ENCODE data around the gene CD177.
"Not testable (repeated sequence)": the region's sequence is repeated elsewhere in the genome, so short reads cannot be mapped to it uniquely, and the experiment has no call there.

CD177 gene

DNA sequence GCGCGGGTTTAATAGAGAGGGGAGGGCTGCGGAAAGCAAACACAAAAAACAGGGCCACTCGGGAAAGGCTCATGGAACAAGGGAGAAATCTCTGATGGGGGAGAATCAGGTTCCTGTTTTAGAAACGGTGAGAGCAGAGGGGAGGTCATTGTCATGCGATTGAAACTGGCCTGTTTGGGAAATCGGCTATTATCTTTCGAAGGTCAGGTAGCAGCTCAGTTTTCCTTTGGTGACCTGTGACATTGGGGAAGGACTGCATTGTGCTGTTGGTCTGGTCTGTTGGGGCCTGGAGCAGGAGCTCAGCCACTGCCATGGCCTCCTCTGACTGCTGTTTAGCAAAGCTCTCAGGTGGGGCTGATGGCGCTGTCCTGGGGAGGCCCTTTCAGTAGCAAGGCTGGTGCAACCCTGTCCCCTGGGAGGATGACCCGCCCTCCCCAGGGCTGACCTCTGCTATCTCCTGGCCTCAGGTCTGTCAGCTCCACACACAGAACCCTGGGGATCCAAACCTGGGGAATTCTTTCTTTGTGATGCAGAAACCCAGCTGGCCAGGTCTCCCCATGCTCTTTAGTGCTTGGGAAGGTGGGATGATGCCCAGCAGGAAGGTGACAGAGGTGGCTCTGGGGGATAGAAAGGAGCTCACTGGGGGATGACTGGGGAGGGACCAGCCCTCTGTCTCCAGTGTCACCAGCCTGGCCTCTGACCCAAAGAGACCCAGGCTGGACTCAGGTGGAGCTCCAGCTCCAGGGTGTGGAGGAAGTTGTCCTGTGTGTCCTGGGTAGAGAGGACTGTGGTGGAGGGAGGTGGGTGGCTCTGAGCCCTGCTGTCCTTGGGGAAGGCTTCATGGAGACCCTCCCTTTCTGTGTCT lies 21.2 kb upstream of the CD177 start:
- Histone ChIP-seq H3K36me3 (ENCODE audit: insufficient read depth, low read length) (no peaks in the 10 kb centered on the region), H3K27ac (ENCODE audit: low read depth, low read length) (no peak overlapping the region), H2AFZ (ENCODE audit: low read length, unreplicated experiment) (no peak overlapping the region), H3K27me3 (ENCODE audit: insufficient read depth, low read length) (peaks cover 3% of the 10 kb centered on the region; the same call in 1 of the 2 replicates), H3K79me2 (ENCODE audit: control insufficient read depth, insufficient read depth, low read length, unreplicated experiment) (no peaks in the 10 kb centered on the region), H3K4me1 (ENCODE audit: control insufficient read depth, insufficient read depth, low read length, unreplicated experiment) (no peaks in the 10 kb centered on the region), H3K4me3 (ENCODE audit: low read depth, low read length) (no peak overlapping the region)

DNA sequence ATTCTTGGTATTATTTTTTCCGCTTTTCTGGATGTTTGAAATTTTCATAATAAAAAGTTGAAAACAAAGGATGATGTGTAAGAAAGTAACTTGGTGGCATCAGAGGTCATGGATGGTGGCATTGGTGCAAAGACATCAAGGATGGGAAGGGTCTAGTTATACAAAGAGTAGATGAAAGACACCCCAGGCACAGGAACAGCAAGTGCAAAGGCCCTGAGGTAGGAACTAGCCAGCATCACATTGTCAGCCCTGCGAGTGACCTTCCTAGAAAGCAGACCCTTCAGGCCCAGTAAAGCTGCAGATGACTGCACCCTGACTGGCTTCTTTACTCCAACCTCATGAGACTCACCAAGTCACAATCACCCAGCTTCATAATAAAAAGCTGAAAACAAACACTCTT lies 17.0 kb upstream of the CD177 start:
- H3K79me2 ChIP-seq (ENCODE audit: control insufficient read depth, insufficient read depth, low read length, unreplicated experiment); H3K4me3 ChIP-seq (ENCODE audit: low read depth, low read length); H3K36me3 ChIP-seq (ENCODE audit: insufficient read depth, low read length); H3K4me1 ChIP-seq (ENCODE audit: control insufficient read depth, insufficient read depth, low read length, unreplicated experiment); H2AFZ ChIP-seq (ENCODE audit: low read length, unreplicated experiment); H3K27ac ChIP-seq (ENCODE audit: low read depth, low read length): not testable (repeated sequence)
- H3K27me3 ChIP-seq (ENCODE audit: insufficient read depth, low read length) = peaks cover 29% of the 10 kb centered on the region

DNA sequence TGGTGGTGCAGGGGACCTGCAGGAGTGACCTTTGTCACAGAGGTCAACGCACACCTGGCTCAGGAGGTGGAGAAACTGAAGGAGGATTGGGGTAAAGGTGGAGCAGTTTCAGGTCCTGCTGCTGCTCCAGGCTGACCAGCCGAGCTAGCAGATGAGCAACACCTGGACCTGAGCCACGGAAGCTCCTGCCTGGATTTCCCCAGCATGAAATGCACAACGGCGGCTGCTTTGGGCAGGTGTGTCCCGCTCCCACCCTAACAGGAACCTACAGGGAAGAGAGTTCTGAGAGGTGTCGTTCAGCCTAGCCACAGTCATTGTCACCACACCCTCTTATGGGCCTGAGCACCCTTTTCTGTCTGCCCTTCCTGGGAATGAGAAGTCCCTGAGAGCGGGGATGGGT lies 15.7 kb upstream of the CD177 start:
- H3K27me3 ChIP-seq (ENCODE audit: insufficient read depth, low read length) = peaks cover 31% of the 10 kb centered on the region
- H3K4me1 ChIP-seq (ENCODE audit: control insufficient read depth, insufficient read depth, low read length, unreplicated experiment) = no peaks in the 10 kb centered on the region
- no peak overlapping the region for H2AFZ ChIP-seq (ENCODE audit: low read length, unreplicated experiment)
- no peaks in the 10 kb centered on the region for H3K36me3 ChIP-seq (ENCODE audit: insufficient read depth, low read length)
- no peaks in the 10 kb centered on the region for H3K79me2 ChIP-seq (ENCODE audit: control insufficient read depth, insufficient read depth, low read length, unreplicated experiment)
- no peak overlapping the region for H3K27ac ChIP-seq (ENCODE audit: low read depth, low read length)
- no peak overlapping the region for H3K4me3 ChIP-seq (ENCODE audit: low read depth, low read length)

GRCh38 chr19:43338530-43338929 lies 15.0 kb upstream of the CD177 start:
- no peaks in the 10 kb centered on the region for H3K79me2 ChIP-seq (ENCODE audit: control insufficient read depth, insufficient read depth, low read length, unreplicated experiment)
- no peak overlapping the region for H2AFZ ChIP-seq (ENCODE audit: low read length, unreplicated experiment)
- peaks cover 36% of the 10 kb centered on the region for H3K27me3 ChIP-seq (ENCODE audit: insufficient read depth, low read length)
- H3K36me3 ChIP-seq (ENCODE audit: insufficient read depth, low read length) = no peaks in the 10 kb centered on the region
- H3K27ac ChIP-seq (ENCODE audit: low read depth, low read length) = no peak overlapping the region
- no peak overlapping the region for H3K4me3 ChIP-seq (ENCODE audit: low read depth, low read length)
- no peaks in the 10 kb centered on the region for H3K4me1 ChIP-seq (ENCODE audit: control insufficient read depth, insufficient read depth, low read length, unreplicated experiment)

- not testable (repeated sequence) for H2AFZ ChIP-seq (ENCODE audit: low read length, unreplicated experiment); H3K4me3 ChIP-seq (ENCODE audit: low read depth, low read length); H3K4me1 ChIP-seq (ENCODE audit: control insufficient read depth, insufficient read depth, low read length, unreplicated experiment); H3K79me2 ChIP-seq (ENCODE audit: control insufficient read depth, insufficient read depth, low read length, unreplicated experiment); H3K36me3 ChIP-seq (ENCODE audit: insufficient read depth, low read length); H3K27ac ChIP-seq (ENCODE audit: low read depth, low read length)
- peaks cover 36% of the 10 kb centered on the region for H3K27me3 ChIP-seq (ENCODE audit: insufficient read depth, low read length)
Measured at GRCh38 chr19:43339243-43339930, 14.1 kb upstream of the CD177 start.

DNA sequence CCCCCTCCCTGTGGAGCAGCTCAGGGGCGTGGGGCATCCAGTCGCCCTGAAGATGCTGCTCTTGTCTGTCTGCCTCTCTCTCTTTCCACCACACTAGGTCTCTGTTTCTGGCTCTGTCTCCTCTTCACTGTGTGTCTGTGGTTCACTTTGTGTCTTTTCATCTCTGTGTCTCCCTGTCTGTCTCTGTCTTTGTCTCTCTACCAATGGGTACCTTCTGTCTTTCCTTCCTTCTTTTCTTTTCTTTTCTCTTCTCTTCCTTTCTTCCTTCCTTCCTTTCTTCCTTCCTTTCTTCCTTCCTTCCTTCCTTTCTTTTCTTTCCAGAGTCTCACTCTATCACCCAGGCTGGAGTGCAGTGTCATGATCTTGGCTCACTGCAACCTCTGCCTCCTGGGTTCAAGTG lies 13.4 kb upstream of the CD177 start:
- not testable (repeated sequence) for H2AFZ ChIP-seq (ENCODE audit: low read length, unreplicated experiment); H3K4me3 ChIP-seq (ENCODE audit: low read depth, low read length); H3K27ac ChIP-seq (ENCODE audit: low read depth, low read length); H3K36me3 ChIP-seq (ENCODE audit: insufficient read depth, low read length); H3K79me2 ChIP-seq (ENCODE audit: control insufficient read depth, insufficient read depth, low read length, unreplicated experiment); H3K4me1 ChIP-seq (ENCODE audit: control insufficient read depth, insufficient read depth, low read length, unreplicated experiment)
- peaks cover 36% of the 10 kb centered on the region for H3K27me3 ChIP-seq (ENCODE audit: insufficient read depth, low read length)

DNA sequence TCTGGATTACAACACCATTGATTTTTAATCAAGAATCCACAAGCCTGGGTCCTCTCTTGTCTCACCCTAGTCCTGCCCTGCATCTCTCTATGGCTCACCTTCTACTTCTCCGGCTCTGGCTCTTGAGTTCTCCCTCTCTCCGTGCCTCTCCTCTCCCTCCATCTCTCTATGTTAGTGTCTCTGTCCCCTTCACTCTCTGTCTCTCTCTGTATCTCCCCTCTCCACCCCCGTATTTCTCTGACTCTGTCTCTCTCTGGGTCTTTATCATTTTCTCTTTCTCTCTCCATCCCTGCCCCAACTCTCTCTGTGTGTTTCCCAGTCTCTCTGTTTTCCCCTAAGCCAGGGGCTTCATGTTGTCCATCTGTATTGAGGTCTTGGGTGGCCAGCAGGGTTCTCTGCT lies 12.4 kb upstream of the CD177 start:
- H3K36me3 ChIP-seq (ENCODE audit: insufficient read depth, low read length); H3K4me3 ChIP-seq (ENCODE audit: low read depth, low read length); H2AFZ ChIP-seq (ENCODE audit: low read length, unreplicated experiment); H3K27ac ChIP-seq (ENCODE audit: low read depth, low read length); H3K79me2 ChIP-seq (ENCODE audit: control insufficient read depth, insufficient read depth, low read length, unreplicated experiment); H3K4me1 ChIP-seq (ENCODE audit: control insufficient read depth, insufficient read depth, low read length, unreplicated experiment): not testable (repeated sequence)
- peaks cover 36% of the 10 kb centered on the region for H3K27me3 ChIP-seq (ENCODE audit: insufficient read depth, low read length)

- peaks cover 35% of the 10 kb centered on the region for H3K27me3 ChIP-seq (ENCODE audit: insufficient read depth, low read length)
- H3K79me2 ChIP-seq (ENCODE audit: control insufficient read depth, insufficient read depth, low read length, unreplicated experiment); H3K4me1 ChIP-seq (ENCODE audit: control insufficient read depth, insufficient read depth, low read length, unreplicated experiment); H3K36me3 ChIP-seq (ENCODE audit: insufficient read depth, low read length); H2AFZ ChIP-seq (ENCODE audit: low read length, unreplicated experiment); H3K4me3 ChIP-seq (ENCODE audit: low read depth, low read length); H3K27ac ChIP-seq (ENCODE audit: low read depth, low read length): not testable (repeated sequence)
Measured at GRCh38 chr19:43342104-43342503, 11.4 kb upstream of the CD177 start.

GRCh38 chr19:43344347-43344925 lies 9.1 kb upstream of the CD177 start:
- H3K27ac ChIP-seq (ENCODE audit: low read depth, low read length); H2AFZ ChIP-seq (ENCODE audit: low read length, unreplicated experiment); H3K79me2 ChIP-seq (ENCODE audit: control insufficient read depth, insufficient read depth, low read length, unreplicated experiment); H3K4me1 ChIP-seq (ENCODE audit: control insufficient read depth, insufficient read depth, low read length, unreplicated experiment); H3K4me3 ChIP-seq (ENCODE audit: low read depth, low read length); H3K36me3 ChIP-seq (ENCODE audit: insufficient read depth, low read length): not testable (repeated sequence)
- peaks cover 13% of the 10 kb centered on the region for H3K27me3 ChIP-seq (ENCODE audit: insufficient read depth, low read length)

DNA sequence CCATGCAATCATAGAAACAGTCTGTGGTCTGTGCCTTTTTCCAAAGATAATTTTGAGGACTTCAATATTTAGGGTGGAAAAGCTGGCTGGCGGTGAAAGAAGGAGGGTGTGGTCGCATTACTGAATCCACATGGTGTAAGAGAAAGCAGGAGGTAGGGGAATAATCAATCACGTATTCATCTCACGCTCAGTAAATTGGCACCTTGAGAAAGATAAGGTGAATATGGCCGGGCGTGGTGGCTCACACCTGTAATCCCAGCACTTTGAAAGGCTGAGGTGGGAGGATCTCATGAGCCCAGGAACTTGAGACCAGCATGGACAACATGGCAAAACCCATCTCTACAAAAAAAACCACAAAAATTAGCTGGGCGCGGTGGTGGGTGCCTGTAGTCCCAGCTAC lies 3.7 kb upstream of the CD177 start:
- not testable (repeated sequence) for H3K4me3 ChIP-seq (ENCODE audit: low read depth, low read length); H3K36me3 ChIP-seq (ENCODE audit: insufficient read depth, low read length); H3K4me1 ChIP-seq (ENCODE audit: control insufficient read depth, insufficient read depth, low read length, unreplicated experiment); H3K79me2 ChIP-seq (ENCODE audit: control insufficient read depth, insufficient read depth, low read length, unreplicated experiment); H3K27ac ChIP-seq (ENCODE audit: low read depth, low read length); H2AFZ ChIP-seq (ENCODE audit: low read length, unreplicated experiment)
- H3K27me3 ChIP-seq (ENCODE audit: insufficient read depth, low read length) = peaks cover 22% of the 10 kb centered on the region

Data from ACC112 (cell line).